Measurements from ENCODE around the gene MOXD1.
A peak's percentile ranks its signal among the peaks of the same experiment; 100 is the strongest.
"Not testable (repeated sequence)": the region's sequence is repeated elsewhere in the genome, so short reads cannot be mapped to it uniquely, and the experiment has no call there.

Gene MOXD1

GRCh38 chr6:132382630-132383175, 18.6 kb downstream of the MOXD1 start:
- Mint-ChIP-seq H3K9me3 (no peaks in the 10 kb centered on the region), H3K27ac (no peak overlapping the region), H3K4me3 (no peak overlapping the region), H3K27me3 (peaks cover 35% of the 10 kb centered on the region), H3K36me3 (ENCODE audit: low read depth) (no peaks in the 10 kb centered on the region), H3K4me1 (ENCODE audit: low read depth) (no peaks in the 10 kb centered on the region)

GRCh38 chr6:132381381-132381780, 19.9 kb downstream of the MOXD1 start:
- H3K4me3 Mint-ChIP-seq = no peak overlapping the region
- no peak overlapping the region for H3K27ac Mint-ChIP-seq
- no peaks in the 10 kb centered on the region for H3K36me3 Mint-ChIP-seq (ENCODE audit: low read depth)
- H3K27me3 Mint-ChIP-seq = peaks cover 35% of the 10 kb centered on the region
- H3K9me3 Mint-ChIP-seq = no peaks in the 10 kb centered on the region
- no peaks in the 10 kb centered on the region for H3K4me1 Mint-ChIP-seq (ENCODE audit: low read depth)

- H3K27me3 Mint-ChIP-seq = peaks cover 35% of the 10 kb centered on the region
- H3K27ac Mint-ChIP-seq = no peak overlapping the region
- H3K4me3 Mint-ChIP-seq = no peak overlapping the region
- H3K4me1 Mint-ChIP-seq (ENCODE audit: low read depth) = no peaks in the 10 kb centered on the region
- H3K9me3 Mint-ChIP-seq = no peaks in the 10 kb centered on the region
- H3K36me3 Mint-ChIP-seq (ENCODE audit: low read depth) = no peaks in the 10 kb centered on the region
These were observed 20.8 kb downstream of the MOXD1 start for GRCh38 chr6:132380358-132381029.

GRCh38 chr6:132369526-132369925, 31.7 kb downstream of the MOXD1 start:
- no peaks in the 10 kb centered on the region for H3K36me3 Mint-ChIP-seq (ENCODE audit: low read depth)
- peaks cover 26% of the 10 kb centered on the region for H3K4me1 Mint-ChIP-seq (ENCODE audit: low read depth)
- peaks cover 36% of the 10 kb centered on the region for H3K27me3 Mint-ChIP-seq
- no peak overlapping the region for H3K27ac Mint-ChIP-seq
- H3K4me3 Mint-ChIP-seq = no peak overlapping the region
- no peaks in the 10 kb centered on the region for H3K9me3 Mint-ChIP-seq

- peaks cover 36% of the 10 kb centered on the region for H3K27me3 Mint-ChIP-seq
These were observed 32.3 kb downstream of the MOXD1 start for GRCh38 chr6:132368916-132369481.

GRCh38 chr6:132365281-132365907, 35.9 kb downstream of the MOXD1 start:
- Mint-ChIP-seq H3K27me3 (peaks cover 42% of the 10 kb centered on the region), H3K36me3 (ENCODE audit: low read depth) (no peaks in the 10 kb centered on the region), H3K9me3 (no peaks in the 10 kb centered on the region), H3K4me3 (peak overlapping the region; percentile 19), H3K27ac (peak overlapping the region; percentile 77), H3K4me1 (ENCODE audit: low read depth) (peaks cover 55% of the 10 kb centered on the region)

More at GRCh38 chr6:132368916-132369481, 32.3 kb downstream of the MOXD1 start:
- Mint-ChIP-seq H3K4me1 (ENCODE audit: low read depth) (peaks cover 31% of the 10 kb centered on the region), H3K27ac (no peak overlapping the region), H3K9me3 (no peaks in the 10 kb centered on the region), H3K36me3 (ENCODE audit: low read depth) (no peaks in the 10 kb centered on the region), H3K4me3 (no peak overlapping the region)

GRCh38 chr6:132364306-132365074, 36.8 kb downstream of the MOXD1 start:
- Mint-ChIP-seq H3K27ac (no peak overlapping the region), H3K4me3 (no peak overlapping the region), H3K4me1 (ENCODE audit: low read depth) (peaks cover 57% of the 10 kb centered on the region), H3K27me3 (peaks cover 38% of the 10 kb centered on the region), H3K36me3 (ENCODE audit: low read depth) (no peaks in the 10 kb centered on the region), H3K9me3 (no peaks in the 10 kb centered on the region)

- H3K27me3 Mint-ChIP-seq = peaks cover 24% of the 10 kb centered on the region
- H3K4me1 Mint-ChIP-seq (ENCODE audit: low read depth) = peaks cover 63% of the 10 kb centered on the region
- no peaks in the 10 kb centered on the region for H3K9me3 Mint-ChIP-seq
- H3K36me3 Mint-ChIP-seq (ENCODE audit: low read depth) = no peaks in the 10 kb centered on the region
- H3K27ac Mint-ChIP-seq = peak overlapping the region; percentile 23
- no peak overlapping the region for H3K4me3 Mint-ChIP-seq
These were observed 38.7 kb downstream of the MOXD1 start for GRCh38 chr6:132362442-132363185.

- Mint-ChIP-seq H3K4me3 (no peak overlapping the region), H3K4me1 (ENCODE audit: low read depth) (peaks cover 60% of the 10 kb centered on the region), H3K27me3 (peaks cover 18% of the 10 kb centered on the region), H3K9me3 (no peaks in the 10 kb centered on the region), H3K36me3 (ENCODE audit: low read depth) (no peaks in the 10 kb centered on the region), H3K27ac (no peak overlapping the region)
These were observed 40.2 kb downstream of the MOXD1 start for GRCh38 chr6:132361101-132361500.

- Mint-ChIP-seq H3K4me1 (ENCODE audit: low read depth) (peaks cover 60% of the 10 kb centered on the region), H3K36me3 (ENCODE audit: low read depth) (peaks cover 4% of the 10 kb centered on the region), H3K4me3 (no peak overlapping the region), H3K27me3 (peaks cover 17% of the 10 kb centered on the region), H3K9me3 (peaks cover 3% of the 10 kb centered on the region), H3K27ac (no peak overlapping the region)
These were observed 41.4 kb downstream of the MOXD1 start for GRCh38 chr6:132359886-132360285.

- H3K4me1 Mint-ChIP-seq (ENCODE audit: low read depth) = peaks cover 61% of the 10 kb centered on the region
- no peak overlapping the region for H3K4me3 Mint-ChIP-seq
- peak overlapping the region; percentile 42 for H3K27ac Mint-ChIP-seq
- peaks cover 3% of the 10 kb centered on the region for H3K9me3 Mint-ChIP-seq
- H3K27me3 Mint-ChIP-seq = peaks cover 11% of the 10 kb centered on the region
- peaks cover 4% of the 10 kb centered on the region for H3K36me3 Mint-ChIP-seq (ENCODE audit: low read depth)
These were observed 44.2 kb downstream of the MOXD1 start for GRCh38 chr6:132357120-132357519.

- peaks cover 4% of the 10 kb centered on the region for H3K36me3 Mint-ChIP-seq (ENCODE audit: low read depth)
- H3K4me3 Mint-ChIP-seq = peak overlapping the region; percentile 38
- peak overlapping the region; percentile 80 for H3K27ac Mint-ChIP-seq
- H3K4me1 Mint-ChIP-seq (ENCODE audit: low read depth) = peaks cover 57% of the 10 kb centered on the region
- H3K27me3 Mint-ChIP-seq = peaks cover 3% of the 10 kb centered on the region
- H3K9me3 Mint-ChIP-seq = peaks cover 3% of the 10 kb centered on the region
These were observed 46.6 kb downstream of the MOXD1 start for GRCh38 chr6:132354517-132355167.

GRCh38 chr6:132351986-132352385, 49.3 kb downstream of the MOXD1 start:
- not testable (repeated sequence) for H3K4me3 Mint-ChIP-seq; H3K9me3 Mint-ChIP-seq; H3K27me3 Mint-ChIP-seq; H3K36me3 Mint-ChIP-seq (ENCODE audit: low read depth)
- Mint-ChIP-seq H3K27ac (peak overlapping the region; percentile 15), H3K4me1 (ENCODE audit: low read depth) (peaks cover 47% of the 10 kb centered on the region)

GRCh38 chr6:132348231-132348630, 53.0 kb downstream of the MOXD1 start:
- Mint-ChIP-seq H3K4me1 (ENCODE audit: low read depth) (peaks cover 15% of the 10 kb centered on the region), H3K27me3 (peaks cover 3% of the 10 kb centered on the region), H3K4me3 (no peak overlapping the region), H3K27ac (no peak overlapping the region), H3K9me3 (no peaks in the 10 kb centered on the region), H3K36me3 (ENCODE audit: low read depth) (no peaks in the 10 kb centered on the region)

All from stimulated activated naive CD8-positive, alpha-beta T cell treated with anti-CD3 and anti-CD28 coated beads, Interleukin-15, Interleukin-2, amounts not matched to agents 100 ng/mL and 50 ng/mL, for 24 hours (primary cell).